Suprapubic skin (tissue), 4 donors: ENCODE measurements around the gene TBX4. TPM values are rescaled to one million over a fixed set of nuclear protein-coding genes. Genes with fewer than 3 reads are reported as not detected.

Experiments used
- DNase-seq, 2 donors: peaks; one replicate each; pipeline ENCODE4 v3.0.0-alpha.2; 2019; ENCODE audit warnings: low spot score in 2 of 2
- H3K27ac ChIP-seq: fragments of 200-600 bp; sonication (generic); one replicate; pipeline ENCODE4 v1.5.1; 2019
- H3K27me3 ChIP-seq: fragments of 200-600 bp; sonication (generic); one replicate; pipeline ENCODE4 v1.5.1; 2019
- H3K36me3 ChIP-seq: fragments of 200-600 bp; sonication (generic); one replicate; pipeline ENCODE4 v1.5.1; 2019
- H3K4me1 ChIP-seq: fragments of 200-600 bp; sonication (generic); one replicate; pipeline ENCODE4 v1.5.1; 2019
- H3K4me3 ChIP-seq: fragments of 200-600 bp; sonication (generic); one replicate; pipeline ENCODE4 v1.5.1; 2019; ENCODE audit warnings: mild to moderate bottlenecking
- H3K9me3 ChIP-seq: fragments of 200-600 bp; sonication (generic); one replicate; pipeline ENCODE4 v1.5.1; 2019
- EP300 ChIP-seq: sonication (generic); formaldehyde crosslinking; IDR thresholded peaks from one replicate; pipeline ENCODE4 v1.6.1; 2017; ENCODE audit warnings: antibody characterized with exemption
- POLR2A ChIP-seq, 2 donors: fragments of 450-650 bp; IDR thresholded peaks; one replicate each; pipeline ENCODE4 v1.6.1; 2017; ENCODE audit warnings: antibody characterized with exemption in 2 of 2, mild to moderate bottlenecking in 2 of 2, moderate library complexity in 2 of 2
- POLR2AphosphoS5 ChIP-seq, 3 donors: sonication (generic); formaldehyde crosslinking; IDR thresholded peaks; one replicate each; pipeline ENCODE4 v1.6.1; 2017; ENCODE audit warnings: antibody characterized with exemption in 3 of 3
- WGBS: methylation state at CpG from one replicate; pipeline ENCODE4 v1.1.5; 2018; 5-methylcytosine and 5-hydroxymethylcytosine counted together
- total RNA-seq, 4 donors: library from RNA; depleted of rRNA; stranded (reverse); fragments of >200 nt; gene quantifications; one replicate each; pipeline ENCODE4 v1.1.0, GENCODE V29; 2016
- TF ChIP-seq, protein P1 (sequence below), 2 donors: fragments of 200-600 bp in 1 of 2; fragments of 450-650 bp in 1 of 2; sonication (generic) in 1 of 2; IDR thresholded peaks; one replicate each; pipeline ENCODE4 v1.5.1; 2016 to 2019; ENCODE audit warnings: antibody characterized with exemption in 2 of 2, mild to moderate bottlenecking in 1 of 2, moderate library complexity in 1 of 2

TBX4 gene
- total RNA-seq, 4 donors from 2014 or later, result 0.30 to 0.56 TPM; not detected in 2

DNA sequence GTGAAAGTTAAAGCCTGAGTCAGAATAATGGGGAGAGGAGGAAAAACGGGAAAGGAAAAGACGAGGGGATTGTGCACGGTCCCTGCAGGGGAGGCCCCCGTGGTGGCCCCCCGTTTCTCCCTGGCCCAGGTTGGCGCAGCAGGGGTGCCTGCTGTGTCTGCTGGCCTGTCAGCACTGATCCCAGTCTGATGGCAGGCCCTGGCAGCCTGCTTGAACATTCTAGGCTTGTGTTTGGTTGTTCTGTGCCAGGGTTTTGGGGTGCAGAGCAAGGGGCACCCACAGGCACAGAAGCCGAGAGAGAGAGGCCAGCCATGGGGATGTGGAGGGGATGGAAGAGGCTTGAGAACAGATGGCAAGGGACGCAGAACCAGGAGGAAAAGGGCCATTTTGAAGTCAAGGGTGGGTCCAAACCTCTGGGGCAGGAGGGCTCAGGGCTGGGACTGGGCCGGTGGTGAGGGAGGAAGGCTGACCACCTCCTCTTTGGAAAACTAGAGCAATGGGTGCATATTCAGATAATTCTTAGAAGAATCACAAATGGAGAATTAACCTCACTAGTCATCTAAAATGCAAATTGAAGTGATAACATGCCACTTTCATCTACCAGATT lies 35.9 kb downstream of the TBX4 start:
- WGBS, result 94% methylated on average over 6 of the region's 9 CpGs
- no peak overlapping the region for H3K27ac ChIP-seq
- peaks cover 4% of the 10 kb centered on the region for H3K27me3 ChIP-seq

DNA sequence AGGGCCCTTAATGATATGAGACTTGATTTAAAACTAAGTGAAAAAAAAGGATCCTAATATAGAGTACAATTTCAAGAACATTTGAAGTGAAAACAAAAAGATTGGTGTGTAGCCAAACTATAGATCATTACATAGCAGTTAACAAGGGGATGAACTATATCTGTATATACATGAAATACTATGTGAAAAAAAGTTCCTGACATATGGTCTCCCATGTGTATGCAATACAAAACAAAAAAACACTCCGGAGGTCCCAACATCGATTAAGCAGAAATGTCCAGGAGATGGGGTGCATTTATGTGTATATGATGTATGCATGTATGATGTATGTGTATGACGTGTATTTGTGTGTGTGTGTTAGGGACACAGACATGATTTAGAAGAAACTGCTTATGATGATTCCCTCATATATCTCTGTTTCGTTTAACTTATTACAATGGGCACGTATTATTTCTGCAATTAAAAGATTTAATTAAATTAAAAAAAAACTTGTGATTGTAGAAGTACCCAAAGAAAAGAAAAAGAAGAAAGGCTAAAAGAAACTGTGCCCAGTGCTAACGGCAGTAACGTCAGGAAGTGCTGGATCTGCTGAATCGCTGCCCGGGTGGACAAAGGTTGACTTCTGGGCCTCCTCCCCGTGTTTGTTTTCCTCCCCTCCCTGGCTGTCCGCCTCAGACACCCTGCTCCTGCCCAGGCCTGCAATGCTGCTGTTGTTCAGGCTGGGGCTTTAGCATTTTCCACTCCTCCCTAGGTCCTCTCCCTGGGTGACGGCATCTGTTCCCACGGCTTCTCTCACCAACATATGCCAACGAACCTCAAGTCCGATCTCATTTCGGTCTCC lies 36.9 kb downstream of the TBX4 start:
- Histone ChIP-seq H3K27ac (no peak overlapping the region), H3K36me3 (no peaks in the 10 kb centered on the region), H3K4me1 (peaks cover 4% of the 10 kb centered on the region), H3K4me3 (no peak overlapping the region), H3K9me3 (no peaks in the 10 kb centered on the region), H3K27me3 (peaks cover 4% of the 10 kb centered on the region)
- TF ChIP-seq EP300, result no peak
- TF ChIP-seq, protein P1, sequence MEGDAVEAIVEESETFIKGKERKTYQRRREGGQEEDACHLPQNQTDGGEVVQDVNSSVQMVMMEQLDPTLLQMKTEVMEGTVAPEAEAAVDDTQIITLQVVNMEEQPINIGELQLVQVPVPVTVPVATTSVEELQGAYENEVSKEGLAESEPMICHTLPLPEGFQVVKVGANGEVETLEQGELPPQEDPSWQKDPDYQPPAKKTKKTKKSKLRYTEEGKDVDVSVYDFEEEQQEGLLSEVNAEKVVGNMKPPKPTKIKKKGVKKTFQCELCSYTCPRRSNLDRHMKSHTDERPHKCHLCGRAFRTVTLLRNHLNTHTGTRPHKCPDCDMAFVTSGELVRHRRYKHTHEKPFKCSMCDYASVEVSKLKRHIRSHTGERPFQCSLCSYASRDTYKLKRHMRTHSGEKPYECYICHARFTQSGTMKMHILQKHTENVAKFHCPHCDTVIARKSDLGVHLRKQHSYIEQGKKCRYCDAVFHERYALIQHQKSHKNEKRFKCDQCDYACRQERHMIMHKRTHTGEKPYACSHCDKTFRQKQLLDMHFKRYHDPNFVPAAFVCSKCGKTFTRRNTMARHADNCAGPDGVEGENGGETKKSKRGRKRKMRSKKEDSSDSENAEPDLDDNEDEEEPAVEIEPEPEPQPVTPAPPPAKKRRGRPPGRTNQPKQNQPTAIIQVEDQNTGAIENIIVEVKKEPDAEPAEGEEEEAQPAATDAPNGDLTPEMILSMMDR (IDR thresholded peaks at IDR 0.05), result no peak
- no peak for TF ChIP-seq POLR2A (IDR thresholded peaks at IDR 0.05)
- TF ChIP-seq POLR2AphosphoS5 (IDR thresholded peaks at IDR 0.05), result no peak
- WGBS, result 82% methylated on average over 16 of the region's 16 CpGs
- DNase-seq, result no peak

More for the DNA sequence above, 35.9 kb downstream of the TBX4 start:
- no peak for DNase-seq
- TF ChIP-seq POLR2AphosphoS5 (IDR thresholded peaks at IDR 0.05) (no peak), POLR2A (IDR thresholded peaks at IDR 0.05) (no peak), EP300 (no peak)
- TF ChIP-seq, protein P1 (IDR thresholded peaks at IDR 0.05), result no peak
- peaks cover 4% of the 10 kb centered on the region for H3K4me1 ChIP-seq
- H3K36me3 ChIP-seq, result no peaks in the 10 kb centered on the region
- H3K4me3 ChIP-seq, result no peak overlapping the region
- no peaks in the 10 kb centered on the region for H3K9me3 ChIP-seq

DNA sequence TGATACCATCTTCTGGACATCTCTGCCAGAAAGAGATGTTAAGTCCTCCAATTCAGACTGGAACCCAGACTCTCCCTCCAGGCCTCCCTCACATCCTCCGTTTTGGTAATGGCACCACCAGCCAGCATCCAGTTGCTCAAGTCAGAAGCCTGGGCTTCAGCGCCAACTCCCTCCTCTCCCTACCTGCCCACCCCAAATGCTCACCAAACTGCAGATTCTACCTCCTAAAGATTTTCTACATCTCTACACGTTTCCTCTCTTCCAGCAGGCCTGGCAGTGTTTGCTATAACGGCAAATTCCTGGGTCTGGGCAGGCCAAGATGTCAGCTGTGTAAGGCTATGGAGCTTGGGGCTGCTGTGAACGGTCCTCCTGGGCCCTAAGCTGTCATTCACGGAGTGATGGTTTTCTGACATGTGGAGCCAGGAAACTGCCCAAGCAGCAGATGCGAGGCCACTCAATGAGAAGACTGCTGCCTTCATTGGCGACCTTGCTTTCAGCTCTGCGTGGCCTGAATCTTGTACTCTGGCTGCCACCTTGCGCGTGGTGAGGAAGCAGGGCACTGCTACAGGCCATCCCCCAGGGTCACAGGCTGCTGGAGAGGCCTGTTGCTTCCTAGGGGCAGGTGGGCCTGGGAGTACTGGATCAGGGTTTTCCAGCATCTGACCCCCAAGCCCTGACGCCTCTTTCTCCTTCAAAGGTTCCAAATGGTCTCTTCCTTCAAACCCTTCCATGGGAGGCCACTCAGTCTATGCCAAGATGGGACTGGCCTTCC lies 37.7 kb downstream of the TBX4 start:
- Histone ChIP-seq H3K27ac (no peak overlapping the region), H3K27me3 (peaks cover 4% of the 10 kb centered on the region), H3K9me3 (no peaks in the 10 kb centered on the region), H3K36me3 (no peaks in the 10 kb centered on the region), H3K4me1 (peaks cover 4% of the 10 kb centered on the region), H3K4me3 (no peak overlapping the region)
- TF ChIP-seq POLR2AphosphoS5 (IDR thresholded peaks at IDR 0.05), result no peak
- no peak for TF ChIP-seq POLR2A (IDR thresholded peaks at IDR 0.05)
- TF ChIP-seq EP300, result no peak
- TF ChIP-seq, protein P1 (IDR thresholded peaks at IDR 0.05), result no peak
- DNase-seq, result no peak
- WGBS, result 92% methylated on average over 11 of the region's 12 CpGs

DNA sequence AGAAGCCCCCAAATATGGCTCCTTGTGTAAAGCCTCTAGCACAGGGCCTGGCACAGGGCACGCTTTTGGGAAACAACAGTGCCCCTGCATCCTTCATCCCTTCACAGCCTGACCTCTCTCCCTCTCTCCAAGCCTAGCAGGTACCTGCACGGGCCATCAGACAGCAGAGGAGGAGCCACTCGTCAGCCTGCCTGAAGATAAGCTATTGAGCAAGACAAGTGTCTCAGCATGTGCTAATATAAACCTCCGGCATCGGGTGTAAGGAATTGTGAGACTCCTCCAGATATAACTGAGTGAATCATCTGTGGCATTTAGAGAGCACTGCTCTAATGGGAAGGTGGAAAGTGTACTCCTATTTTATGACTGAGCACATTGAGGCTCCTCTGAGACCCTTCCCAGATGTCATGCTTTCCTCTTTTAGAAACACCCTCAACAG lies 38.3 kb downstream of the TBX4 start:
- 82% methylated on average over 3 of the region's 5 CpGs for WGBS
- H3K9me3 ChIP-seq, result no peaks in the 10 kb centered on the region
- no peaks in the 10 kb centered on the region for H3K36me3 ChIP-seq
- peaks cover 2% of the 10 kb centered on the region for H3K27me3 ChIP-seq
- no peak overlapping the region for H3K27ac ChIP-seq
- TF ChIP-seq POLR2A (IDR thresholded peaks at IDR 0.05) (no peak), POLR2AphosphoS5 (IDR thresholded peaks at IDR 0.05) (no peak), EP300 (no peak)
- TF ChIP-seq, protein P1 (IDR thresholded peaks at IDR 0.05), result no peak
- no peak overlapping the region for H3K4me3 ChIP-seq
- peaks cover 4% of the 10 kb centered on the region for H3K4me1 ChIP-seq
- DNase-seq, result no peak
